Activated naive CD4-positive, alpha-beta T cell treated with anti-CD3 and anti-CD28 coated beads, Interleukin-2, amount 50 U/mL, for 72 hours (primary cell): ENCODE results near the gene PLXNC1. TPM values are rescaled to one million over a fixed set of nuclear protein-coding genes. Genes with fewer than 3 reads are reported as not detected.
A peak's percentile ranks its signal among the peaks of the same experiment; 100 is the strongest.

Experiments
- ATAC-seq, 2 donors: fragments of 150-1000 bp; cut with Tn5 transposase; 2 replicates each; pipeline ENCODE4 v1.10.0; 2021; ENCODE audit warnings: mild to moderate bottlenecking in 2 of 2, moderate library complexity in 2 of 2
- DNase-seq, 2 donors: peaks; one replicate each; pipeline ENCODE4 v3.0.0; 2021 to 2022; ENCODE audit warnings: low spot score in 2 of 2
- H3K27ac Mint-ChIP-seq, 2 donors: one replicate each; pipeline ENCODE4 v1.8.0; 2022; ENCODE audit warnings: mild to moderate bottlenecking in 2 of 2, mixed read lengths in 2 of 2
- H3K36me3 Mint-ChIP-seq, 2 donors: one replicate each; pipeline ENCODE4 v1.8.0; 2022; ENCODE audit warnings: mixed read lengths in 2 of 2
- H3K9me3 Mint-ChIP-seq, 2 donors: one replicate each; pipeline ENCODE4 v1.8.0; 2022; ENCODE audit warnings: mixed read lengths in 2 of 2
- total RNA-seq, 2 donors: library from RNA; stranded (reverse); gene quantifications; one replicate each; pipeline ENCODE4 v1.2.3, GENCODE V29; 2022

PLXNC1 gene
- total RNA-seq, 2 donors from 2014 or later: 3.1 to 9.2 TPM

- peaks cover 11 to 26% of the 10 kb centered on the region in 2 donors for H3K36me3 Mint-ChIP-seq
- no peak for ATAC-seq
- DNase-seq: no peak
- H3K27ac Mint-ChIP-seq: no peak overlapping the region
- peaks cover 0 to 4% of the 10 kb centered on the region in 2 donors for H3K9me3 Mint-ChIP-seq
These were observed 118.6 kb downstream of the PLXNC1 start for GRCh38 chr12:94266796-94267536.

- Mint-ChIP-seq H3K36me3 (peaks cover 16 to 32% of the 10 kb centered on the region in 2 donors), H3K9me3 (peaks cover 0 to 4% of the 10 kb centered on the region in 2 donors), H3K27ac (no peak overlapping the region)
- DNase-seq (no peak), ATAC-seq (no peak)
These were observed 119.1 kb downstream of the PLXNC1 start for GRCh38 chr12:94267537-94267872.

- Mint-ChIP-seq H3K27ac (no peak overlapping the region), H3K36me3 (peaks cover 17 to 32% of the 10 kb centered on the region in 2 donors), H3K9me3 (peaks cover 0 to 4% of the 10 kb centered on the region in 2 donors)
- ATAC-seq (no peak), DNase-seq (no peak)
These were observed 119.6 kb downstream of the PLXNC1 start for GRCh38 chr12:94267921-94268471.

GRCh38 chr12:94269316-94269999 lies 121.1 kb downstream of the PLXNC1 start:
- DNase-seq (no peak), ATAC-seq (peak; percentile 90 to 92)
- peaks cover 24 to 32% of the 10 kb centered on the region in 2 donors for H3K36me3 Mint-ChIP-seq
- H3K9me3 Mint-ChIP-seq: peaks cover 0 to 4% of the 10 kb centered on the region in 2 donors
- H3K27ac Mint-ChIP-seq: peak overlapping the region; percentile 52 to 82

- no peak for DNase-seq
- H3K9me3 Mint-ChIP-seq: no peaks in the 10 kb centered on the region
- no peak for ATAC-seq
- H3K36me3 Mint-ChIP-seq: peaks cover 17 to 24% of the 10 kb centered on the region in 2 donors
- no peak overlapping the region for H3K27ac Mint-ChIP-seq
These were observed 123.0 kb downstream of the PLXNC1 start for GRCh38 chr12:94271351-94271750.

GRCh38 chr12:94272280-94272679 lies 123.9 kb downstream of the PLXNC1 start:
- H3K27ac Mint-ChIP-seq: peak overlapping the region in 1 of 2 donors; percentile 19
- DNase-seq: no peak
- no peaks in the 10 kb centered on the region for H3K9me3 Mint-ChIP-seq
- no peak for ATAC-seq
- peaks cover 10 to 19% of the 10 kb centered on the region in 2 donors for H3K36me3 Mint-ChIP-seq

GRCh38 chr12:94273272-94273671 lies 124.9 kb downstream of the PLXNC1 start:
- ATAC-seq (no peak), DNase-seq (no peak)
- Mint-ChIP-seq H3K36me3 (peaks cover 5 to 19% of the 10 kb centered on the region in 2 donors), H3K9me3 (no peaks in the 10 kb centered on the region), H3K27ac (peak overlapping the region; percentile 4 to 15)

- H3K27ac Mint-ChIP-seq: no peak overlapping the region
- no peaks in the 10 kb centered on the region for H3K9me3 Mint-ChIP-seq
- peaks cover 5 to 15% of the 10 kb centered on the region in 2 donors for H3K36me3 Mint-ChIP-seq
- no peak for ATAC-seq
- DNase-seq: no peak
These were observed 128.3 kb downstream of the PLXNC1 start for GRCh38 chr12:94276725-94277124.

GRCh38 chr12:94277426-94278000 lies 129.1 kb downstream of the PLXNC1 start:
- Mint-ChIP-seq H3K9me3 (no peaks in the 10 kb centered on the region), H3K36me3 (peaks cover 0 to 14% of the 10 kb centered on the region in 2 donors), H3K27ac (peak overlapping the region in 1 of 2 donors; percentile 18)
- DNase-seq (no peak), ATAC-seq (no peak)

- H3K36me3 Mint-ChIP-seq: peaks cover 7 to 12% of the 10 kb centered on the region in 2 donors
- H3K27ac Mint-ChIP-seq: no peak overlapping the region
- ATAC-seq (no peak), DNase-seq (no peak)
- H3K9me3 Mint-ChIP-seq: no peaks in the 10 kb centered on the region
These were observed 131.7 kb downstream of the PLXNC1 start for GRCh38 chr12:94280063-94280462.

GRCh38 chr12:94282675-94283074 lies 134.3 kb downstream of the PLXNC1 start:
- Mint-ChIP-seq H3K9me3 (no peaks in the 10 kb centered on the region), H3K36me3 (peaks cover 7 to 12% of the 10 kb centered on the region in 2 donors), H3K27ac (peak overlapping the region; percentile 66 to 90)
- peak; percentile 63 to 70 for ATAC-seq
- no peak for DNase-seq

- no peaks in the 10 kb centered on the region for H3K9me3 Mint-ChIP-seq
- ATAC-seq (no peak), DNase-seq (no peak)
- peaks cover 7 to 12% of the 10 kb centered on the region in 2 donors for H3K36me3 Mint-ChIP-seq
- no peak overlapping the region for H3K27ac Mint-ChIP-seq
These were observed 135.7 kb downstream of the PLXNC1 start for GRCh38 chr12:94284046-94284445.

GRCh38 chr12:94284859-94285258 lies 136.5 kb downstream of the PLXNC1 start:
- DNase-seq (no peak), ATAC-seq (no peak)
- H3K36me3 Mint-ChIP-seq: peaks cover 7 to 12% of the 10 kb centered on the region in 2 donors
- no peak overlapping the region for H3K27ac Mint-ChIP-seq
- H3K9me3 Mint-ChIP-seq: no peaks in the 10 kb centered on the region

- Mint-ChIP-seq H3K27ac (no peak overlapping the region), H3K36me3 (peaks cover 7 to 12% of the 10 kb centered on the region in 2 donors), H3K9me3 (no peaks in the 10 kb centered on the region)
- DNase-seq (no peak), ATAC-seq (no peak)
These were observed 137.7 kb downstream of the PLXNC1 start for GRCh38 chr12:94285943-94286582.

- DNase-seq (no peak), ATAC-seq (no peak)
- no peaks in the 10 kb centered on the region for H3K9me3 Mint-ChIP-seq
- peaks cover 7 to 12% of the 10 kb centered on the region in 2 donors for H3K36me3 Mint-ChIP-seq
- no peak overlapping the region for H3K27ac Mint-ChIP-seq
These were observed 138.3 kb downstream of the PLXNC1 start for GRCh38 chr12:94286583-94287244.

GRCh38 chr12:94287245-94287628 lies 138.9 kb downstream of the PLXNC1 start:
- no peak overlapping the region for H3K27ac Mint-ChIP-seq
- no peaks in the 10 kb centered on the region for H3K9me3 Mint-ChIP-seq
- ATAC-seq (no peak), DNase-seq (no peak)
- peaks cover 7 to 9% of the 10 kb centered on the region in 2 donors for H3K36me3 Mint-ChIP-seq
